Lower leg skin (tissue), 3 donors: ENCODE results near the gene TMEM123.

Experiments used
- POLR2A ChIP-seq, 2 donors: fragments of 450-650 bp; IDR thresholded peaks; one replicate each; pipeline ENCODE4 v1.6.1; 2016 to 2017; ENCODE audit warnings: antibody characterized with exemption in 2 of 2, mild to moderate bottlenecking in 1 of 2, moderate library complexity in 1 of 2
- TF ChIP-seq, protein P1 (sequence below), 3 donors: fragments of 450-650 bp; IDR thresholded peaks; one replicate each; pipeline ENCODE4 v1.5.1; 2016; ENCODE audit warnings: antibody characterized with exemption in 3 of 3, mild to moderate bottlenecking in 3 of 3, moderate library complexity in 2 of 3

GRCh38 chr11:102488208-102488607 is 35.6 kb upstream of the TMEM123 start:
- TF ChIP-seq, protein P1, sequence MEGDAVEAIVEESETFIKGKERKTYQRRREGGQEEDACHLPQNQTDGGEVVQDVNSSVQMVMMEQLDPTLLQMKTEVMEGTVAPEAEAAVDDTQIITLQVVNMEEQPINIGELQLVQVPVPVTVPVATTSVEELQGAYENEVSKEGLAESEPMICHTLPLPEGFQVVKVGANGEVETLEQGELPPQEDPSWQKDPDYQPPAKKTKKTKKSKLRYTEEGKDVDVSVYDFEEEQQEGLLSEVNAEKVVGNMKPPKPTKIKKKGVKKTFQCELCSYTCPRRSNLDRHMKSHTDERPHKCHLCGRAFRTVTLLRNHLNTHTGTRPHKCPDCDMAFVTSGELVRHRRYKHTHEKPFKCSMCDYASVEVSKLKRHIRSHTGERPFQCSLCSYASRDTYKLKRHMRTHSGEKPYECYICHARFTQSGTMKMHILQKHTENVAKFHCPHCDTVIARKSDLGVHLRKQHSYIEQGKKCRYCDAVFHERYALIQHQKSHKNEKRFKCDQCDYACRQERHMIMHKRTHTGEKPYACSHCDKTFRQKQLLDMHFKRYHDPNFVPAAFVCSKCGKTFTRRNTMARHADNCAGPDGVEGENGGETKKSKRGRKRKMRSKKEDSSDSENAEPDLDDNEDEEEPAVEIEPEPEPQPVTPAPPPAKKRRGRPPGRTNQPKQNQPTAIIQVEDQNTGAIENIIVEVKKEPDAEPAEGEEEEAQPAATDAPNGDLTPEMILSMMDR (IDR thresholded peaks at IDR 0.05) = no peak
- no peak for TF ChIP-seq POLR2A (IDR thresholded peaks at IDR 0.05)
